Measurements from ENCODE around the gene FGD6. TPM values are rescaled to one million over a fixed set of nuclear protein-coding genes. Genes with fewer than 3 reads are reported as not detected.

The FGD6 gene
- total RNA-seq, 1 experiment from 2014 or later, result 66.6 TPM

GRCh38 chr12:95131589-95132340 is 85.5 kb downstream of the FGD6 start:
- no peak overlapping the region for H3K27ac Mint-ChIP-seq (ENCODE audit: unreplicated experiment)
- no TSS peak for BruUV-seq (replicated peaks)
- H3K27me3 Mint-ChIP-seq (ENCODE audit: unreplicated experiment), result no peaks in the 10 kb centered on the region
- no peak overlapping the region for H3K4me3 Mint-ChIP-seq (ENCODE audit: low read depth, unreplicated experiment)
- no peaks in the 10 kb centered on the region for H3K9me3 Mint-ChIP-seq (ENCODE audit: low read depth, unreplicated experiment)
- TF ChIP-seq, protein P1, sequence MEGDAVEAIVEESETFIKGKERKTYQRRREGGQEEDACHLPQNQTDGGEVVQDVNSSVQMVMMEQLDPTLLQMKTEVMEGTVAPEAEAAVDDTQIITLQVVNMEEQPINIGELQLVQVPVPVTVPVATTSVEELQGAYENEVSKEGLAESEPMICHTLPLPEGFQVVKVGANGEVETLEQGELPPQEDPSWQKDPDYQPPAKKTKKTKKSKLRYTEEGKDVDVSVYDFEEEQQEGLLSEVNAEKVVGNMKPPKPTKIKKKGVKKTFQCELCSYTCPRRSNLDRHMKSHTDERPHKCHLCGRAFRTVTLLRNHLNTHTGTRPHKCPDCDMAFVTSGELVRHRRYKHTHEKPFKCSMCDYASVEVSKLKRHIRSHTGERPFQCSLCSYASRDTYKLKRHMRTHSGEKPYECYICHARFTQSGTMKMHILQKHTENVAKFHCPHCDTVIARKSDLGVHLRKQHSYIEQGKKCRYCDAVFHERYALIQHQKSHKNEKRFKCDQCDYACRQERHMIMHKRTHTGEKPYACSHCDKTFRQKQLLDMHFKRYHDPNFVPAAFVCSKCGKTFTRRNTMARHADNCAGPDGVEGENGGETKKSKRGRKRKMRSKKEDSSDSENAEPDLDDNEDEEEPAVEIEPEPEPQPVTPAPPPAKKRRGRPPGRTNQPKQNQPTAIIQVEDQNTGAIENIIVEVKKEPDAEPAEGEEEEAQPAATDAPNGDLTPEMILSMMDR (IDR thresholded peaks at IDR 0.05; ENCODE audit: unreplicated experiment), result no peak
- no peaks in the 10 kb centered on the region for H3K4me1 Mint-ChIP-seq (ENCODE audit: low read depth, unreplicated experiment)
- H3K36me3 Mint-ChIP-seq (ENCODE audit: insufficient read depth, unreplicated experiment), result peaks cover 24% of the 10 kb centered on the region
- intact Hi-C loops (cut with micrococcal nuclease; ENCODE audit: unreplicated experiment), result no loop called here
- DNase-seq, result no peak
- CTCF ChIA-PET, result interaction anchor here (0.6 kb wide), 1 partner anchor 29 kb away, joined by 5 read pairs; no protein-coding TSS in a partner anchor

DNA sequence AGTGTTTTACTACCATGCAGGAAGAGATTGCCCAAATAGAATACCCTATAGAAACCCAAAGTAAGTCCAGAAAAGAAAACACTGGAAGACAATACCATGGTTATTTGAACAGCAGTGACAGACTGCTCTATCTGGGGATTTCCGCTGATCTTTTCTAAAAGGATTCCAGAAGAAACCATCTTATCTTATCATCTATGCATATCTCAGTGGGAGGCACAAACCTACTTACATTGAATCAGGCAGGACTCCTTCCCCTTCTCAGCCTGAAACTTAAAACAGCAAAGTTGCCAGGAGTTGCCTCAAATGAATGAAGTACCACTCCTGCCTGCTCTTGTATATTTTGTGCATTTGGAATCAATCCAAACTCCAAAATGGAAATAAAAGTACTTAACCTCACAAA is 87.2 kb downstream of the FGD6 start:
- intact Hi-C loops (cut with micrococcal nuclease; ENCODE audit: unreplicated experiment), result no loop called here
- DNase-seq, result no peak
- Mint-ChIP-seq H3K36me3 (ENCODE audit: insufficient read depth, unreplicated experiment) (peaks cover 32% of the 10 kb centered on the region), H3K9me3 (ENCODE audit: low read depth, unreplicated experiment) (no peaks in the 10 kb centered on the region), H3K4me3 (ENCODE audit: low read depth, unreplicated experiment) (no peak overlapping the region), H3K27ac (ENCODE audit: unreplicated experiment) (no peak overlapping the region), H3K27me3 (ENCODE audit: unreplicated experiment) (no peaks in the 10 kb centered on the region), H3K4me1 (ENCODE audit: low read depth, unreplicated experiment) (no peaks in the 10 kb centered on the region)
- CTCF ChIA-PET, result interaction anchor here (0.6 kb wide), 1 partner anchor 18 kb away, joined by 5 read pairs; no protein-coding TSS in a partner anchor
- TF ChIP-seq, protein P1 (IDR thresholded peaks at IDR 0.05; ENCODE audit: unreplicated experiment), result no peak
- no TSS peak for BruUV-seq (replicated peaks)

GRCh38 chr12:95129115-95129514 is 88.2 kb downstream of the FGD6 start:
- CTCF ChIA-PET, result no interaction called here
- TF ChIP-seq, protein P1 (IDR thresholded peaks at IDR 0.05; ENCODE audit: unreplicated experiment), result no peak

GRCh38 chr12:95126736-95127135 is 90.5 kb downstream of the FGD6 start:
- intact Hi-C loops (cut with micrococcal nuclease; ENCODE audit: unreplicated experiment), result no loop called here
- CTCF ChIA-PET, result no interaction called here
- no peak for DNase-seq

More at GRCh38 chr12:95129115-95129514, 88.2 kb downstream of the FGD6 start:
- Mint-ChIP-seq H3K27ac (ENCODE audit: unreplicated experiment) (no peak overlapping the region), H3K4me1 (ENCODE audit: low read depth, unreplicated experiment) (no peaks in the 10 kb centered on the region), H3K4me3 (ENCODE audit: low read depth, unreplicated experiment) (no peak overlapping the region), H3K27me3 (ENCODE audit: unreplicated experiment) (no peaks in the 10 kb centered on the region), H3K36me3 (ENCODE audit: insufficient read depth, unreplicated experiment) (peaks cover 34% of the 10 kb centered on the region), H3K9me3 (ENCODE audit: low read depth, unreplicated experiment) (no peaks in the 10 kb centered on the region)
- DNase-seq, result no peak
- intact Hi-C loops (cut with micrococcal nuclease; ENCODE audit: unreplicated experiment), result no loop called here
- BruUV-seq (replicated peaks), result no TSS peak

More at GRCh38 chr12:95126736-95127135, 90.5 kb downstream of the FGD6 start:
- Mint-ChIP-seq H3K9me3 (ENCODE audit: low read depth, unreplicated experiment) (no peaks in the 10 kb centered on the region), H3K27me3 (ENCODE audit: unreplicated experiment) (no peaks in the 10 kb centered on the region), H3K27ac (ENCODE audit: unreplicated experiment) (no peak overlapping the region), H3K4me3 (ENCODE audit: low read depth, unreplicated experiment) (no peak overlapping the region), H3K4me1 (ENCODE audit: low read depth, unreplicated experiment) (no peaks in the 10 kb centered on the region), H3K36me3 (ENCODE audit: insufficient read depth, unreplicated experiment) (peaks cover 48% of the 10 kb centered on the region)
- BruUV-seq (replicated peaks), result no TSS peak
- TF ChIP-seq, protein P1 (IDR thresholded peaks at IDR 0.05; ENCODE audit: unreplicated experiment), result no peak
